Measurements from ENCODE around the gene CPEB4. TPM values are rescaled to one million over a fixed set of nuclear protein-coding genes. Genes with fewer than 3 reads are reported as not detected.

Gene CPEB4
- total and polyA plus RNA-seq, 9 of the 15 experiments (the other 6 are each of a cell fraction or from before 2014, with no cell fraction given), result 7.4 to 21.3 (median 12.4) TPM

DNA sequence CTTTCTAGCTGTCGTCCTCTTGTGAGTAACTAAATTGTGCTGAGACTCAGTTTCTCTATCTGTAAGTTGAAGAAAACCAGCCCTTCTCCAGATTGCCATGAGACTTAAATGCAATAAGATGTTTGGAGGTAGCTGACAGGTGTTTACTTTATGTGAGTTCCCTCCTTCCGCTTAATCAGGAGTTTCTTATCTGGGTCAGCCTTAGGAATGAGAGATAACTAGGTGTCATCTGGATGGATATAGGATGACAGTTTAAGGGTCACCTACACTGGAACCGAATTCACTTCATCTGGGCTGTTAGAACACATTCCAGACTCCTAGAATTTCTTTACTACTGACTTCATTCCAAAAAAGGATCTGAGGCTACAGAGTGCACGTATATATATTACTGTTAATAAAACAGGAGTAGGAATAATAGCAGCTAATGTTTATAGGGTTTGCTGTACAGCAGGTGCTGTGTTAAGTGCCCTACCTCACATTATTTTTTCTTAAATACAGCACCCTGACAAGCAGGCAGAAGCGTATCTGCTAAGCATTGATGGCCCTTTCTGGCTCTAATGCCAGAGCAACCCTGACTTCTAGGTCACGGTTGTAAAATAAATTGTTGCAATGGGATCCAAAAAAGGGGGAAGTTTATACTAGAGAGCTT lies 30.0 kb upstream of the CPEB4 start (continued):
- TF ChIP-seq RAD21 (CRISPR knock-in tag; conservative IDR thresholded peaks at IDR 0.05 in 1 of 2, IDR thresholded peaks at IDR 0.05 in 1 of 2), result no peak
- TF ChIP-seq, protein P1, sequence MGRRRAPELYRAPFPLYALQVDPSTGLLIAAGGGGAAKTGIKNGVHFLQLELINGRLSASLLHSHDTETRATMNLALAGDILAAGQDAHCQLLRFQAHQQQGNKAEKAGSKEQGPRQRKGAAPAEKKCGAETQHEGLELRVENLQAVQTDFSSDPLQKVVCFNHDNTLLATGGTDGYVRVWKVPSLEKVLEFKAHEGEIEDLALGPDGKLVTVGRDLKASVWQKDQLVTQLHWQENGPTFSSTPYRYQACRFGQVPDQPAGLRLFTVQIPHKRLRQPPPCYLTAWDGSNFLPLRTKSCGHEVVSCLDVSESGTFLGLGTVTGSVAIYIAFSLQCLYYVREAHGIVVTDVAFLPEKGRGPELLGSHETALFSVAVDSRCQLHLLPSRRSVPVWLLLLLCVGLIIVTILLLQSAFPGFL (CRISPR knock-in tag; IDR thresholded peaks at IDR 0.05), result no peak
- TF ChIP-seq, protein P2, sequence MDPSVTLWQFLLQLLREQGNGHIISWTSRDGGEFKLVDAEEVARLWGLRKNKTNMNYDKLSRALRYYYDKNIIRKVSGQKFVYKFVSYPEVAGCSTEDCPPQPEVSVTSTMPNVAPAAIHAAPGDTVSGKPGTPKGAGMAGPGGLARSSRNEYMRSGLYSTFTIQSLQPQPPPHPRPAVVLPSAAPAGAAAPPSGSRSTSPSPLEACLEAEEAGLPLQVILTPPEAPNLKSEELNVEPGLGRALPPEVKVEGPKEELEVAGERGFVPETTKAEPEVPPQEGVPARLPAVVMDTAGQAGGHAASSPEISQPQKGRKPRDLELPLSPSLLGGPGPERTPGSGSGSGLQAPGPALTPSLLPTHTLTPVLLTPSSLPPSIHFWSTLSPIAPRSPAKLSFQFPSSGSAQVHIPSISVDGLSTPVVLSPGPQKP (CRISPR knock-in tag; IDR thresholded peaks at IDR 0.05), result no peak
- TF ChIP-seq CTBP1 (IDR thresholded peaks at IDR 0.05; ENCODE audit: borderline replicate concordance), result peak; percentile 64; the same call in 1 of the 2 replicates
- TF ChIP-seq RBM39 (optimal IDR thresholded peaks at IDR 0.05; ENCODE audit: low read depth, low read length), result no peak

DNA sequence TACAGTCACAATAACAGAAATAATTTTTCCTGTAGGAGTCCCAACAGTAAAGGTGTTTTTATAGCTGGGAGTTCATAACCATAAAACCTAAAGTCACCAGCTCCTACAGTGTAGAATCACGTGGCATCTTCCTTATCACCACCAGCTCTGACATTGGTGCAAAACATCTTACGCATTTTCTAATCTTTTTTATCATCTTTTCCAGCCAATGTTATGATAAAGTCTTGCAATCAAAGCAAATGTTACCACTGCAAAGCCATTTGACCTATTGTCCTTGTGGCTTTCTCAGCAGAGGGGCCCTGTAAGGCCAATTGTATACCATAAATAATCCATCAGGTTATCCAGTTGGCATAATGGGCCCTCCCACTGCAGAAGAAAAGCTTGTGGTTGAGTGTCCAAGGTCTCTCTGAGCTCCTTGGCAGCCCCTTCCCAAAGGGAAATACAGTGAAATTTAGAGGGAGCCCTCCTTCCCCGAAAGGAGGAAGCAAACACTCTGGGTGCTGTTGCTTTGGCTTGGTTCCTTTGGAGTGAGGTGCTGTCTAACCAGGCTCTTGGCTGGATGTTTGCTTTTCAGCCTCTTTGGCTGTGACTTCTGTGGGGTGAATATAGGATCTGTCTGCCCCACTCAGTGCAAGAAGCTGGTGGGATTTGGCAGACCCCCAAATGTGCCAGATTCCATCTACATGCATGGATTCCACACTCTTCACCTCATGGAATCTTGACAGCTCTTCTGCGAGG lies 29.3 kb upstream of the CPEB4 start:
- H3K36me3 ChIP-seq (ENCODE audit: control insufficient read depth, insufficient read depth, low read length), result no peaks in the 10 kb centered on the region
- H2AFZ ChIP-seq (ENCODE audit: low read depth, low read length), result peak overlapping the region; percentile 53
- no peaks in the 10 kb centered on the region for H3K79me2 ChIP-seq (ENCODE audit: control insufficient read depth, insufficient read depth, low read length)
- DNase-seq (ENCODE audit: extremely low read depth in 1 of 4, low spot score in 3 of 4) (no peak), ATAC-seq (no peak), FAIRE-seq (no peak)
- H3K27me3 ChIP-seq (ENCODE audit: control insufficient read depth in 2 of 2, insufficient read depth in 2 of 2, low read length in 2 of 2), result no peaks in the 10 kb centered on the region
- BruUV-seq (replicated peaks), result no TSS peak
- no peaks in the 10 kb centered on the region for H4K20me1 ChIP-seq (replicated peaks; ENCODE audit: control insufficient read depth, insufficient read depth, low read length)
- no peaks in the 10 kb centered on the region for H3K9me1 ChIP-seq (ENCODE audit: control insufficient read depth, insufficient read depth, low read length)
- peak overlapping the region; percentile 2 to 58; a peak in 3 of 4 replicates for H3K9ac ChIP-seq (ENCODE audit: insufficient read depth in 1 of 2, low read depth in 2 of 2, low read length in 2 of 2)
- H3K4me1 ChIP-seq (replicated peaks in 1 of 2; ENCODE audit: control insufficient read depth in 2 of 2, insufficient read depth in 2 of 2, low read length in 2 of 2), result peaks cover 71 to 97% of the 10 kb centered on the region in 2 experiments
- H3K4me3 ChIP-seq, result no peak overlapping the region
- peak overlapping the region; percentile 78 for H3K4me2 ChIP-seq (ENCODE audit: insufficient read depth, low read length)
- POLR2A ChIA-PET, result interaction anchor here (0.7 to 2.5 kb wide), 12 partner anchors 8 to 36 kb away, joined by 3 to 9 read pairs (median 4); no protein-coding TSS in a partner anchor
- in situ Hi-C loops (cut with MboI), result no loop called here
- H3K27ac ChIP-seq (ENCODE audit: extremely low read depth, low read depth, low read length), result peak overlapping the region; percentile 77
- 8% methylated on average over 4 of the region's 4 CpGs for WGBS (ENCODE audit: insufficient coverage, low coverage, missing lambda C conversion rate)
- H3K9me3 ChIP-seq (replicated peaks; ENCODE audit: control insufficient read depth, insufficient read depth, low read depth, low read length), result no peaks in the 10 kb centered on the region
- intact Hi-C loops (cut with micrococcal nuclease), result no loop called here
- CTCF ChIA-PET (ENCODE audit: low intra/inter-chr PET ratio), result no interaction called here
- TF ChIP-seq ZNF274 (IDR thresholded peaks at IDR 0.05; ENCODE audit: borderline replicate concordance, low read depth, low read length) (no peak), HDAC2 (IDR thresholded peaks at IDR 0.05) (no peak), FOSL1 (tag; conservative IDR thresholded peaks at IDR 0.05) (0 out of 2 replicates have a peak, but pooled peaks have one; percentile 13), THRAP3 (IDR thresholded peaks at IDR 0.05; ENCODE audit: borderline replicate concordance) (no peak), BMI1 (IDR thresholded peaks at IDR 0.05; ENCODE audit: low read length) (no peak), TSC22D4 (tag; IDR thresholded peaks at IDR 0.05) (no peak)
- TF ChIP-seq, protein P3, sequence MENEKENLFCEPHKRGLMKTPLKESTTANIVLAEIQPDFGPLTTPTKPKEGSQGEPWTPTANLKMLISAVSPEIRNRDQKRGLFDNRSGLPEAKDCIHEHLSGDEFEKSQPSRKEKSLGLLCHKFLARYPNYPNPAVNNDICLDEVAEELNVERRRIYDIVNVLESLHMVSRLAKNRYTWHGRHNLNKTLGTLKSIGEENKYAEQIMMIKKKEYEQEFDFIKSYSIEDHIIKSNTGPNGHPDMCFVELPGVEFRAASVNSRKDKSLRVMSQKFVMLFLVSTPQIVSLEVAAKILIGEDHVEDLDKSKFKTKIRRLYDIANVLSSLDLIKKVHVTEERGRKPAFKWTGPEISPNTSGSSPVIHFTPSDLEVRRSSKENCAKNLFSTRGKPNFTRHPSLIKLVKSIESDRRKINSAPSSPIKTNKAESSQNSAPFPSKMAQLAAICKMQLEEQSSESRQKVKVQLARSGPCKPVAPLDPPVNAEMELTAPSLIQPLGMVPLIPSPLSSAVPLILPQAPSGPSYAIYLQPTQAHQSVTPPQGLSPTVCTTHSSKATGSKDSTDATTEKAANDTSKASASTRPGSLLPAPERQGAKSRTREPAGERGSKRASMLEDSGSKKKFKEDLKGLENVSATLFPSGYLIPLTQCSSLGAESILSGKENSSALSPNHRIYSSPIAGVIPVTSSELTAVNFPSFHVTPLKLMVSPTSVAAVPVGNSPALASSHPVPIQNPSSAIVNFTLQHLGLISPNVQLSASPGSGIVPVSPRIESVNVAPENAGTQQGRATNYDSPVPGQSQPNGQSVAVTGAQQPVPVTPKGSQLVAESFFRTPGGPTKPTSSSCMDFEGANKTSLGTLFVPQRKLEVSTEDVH (IDR thresholded peaks at IDR 0.05; ENCODE audit: low read depth, partially characterized antibody), result no peak
- TF ChIP-seq, protein P4, sequence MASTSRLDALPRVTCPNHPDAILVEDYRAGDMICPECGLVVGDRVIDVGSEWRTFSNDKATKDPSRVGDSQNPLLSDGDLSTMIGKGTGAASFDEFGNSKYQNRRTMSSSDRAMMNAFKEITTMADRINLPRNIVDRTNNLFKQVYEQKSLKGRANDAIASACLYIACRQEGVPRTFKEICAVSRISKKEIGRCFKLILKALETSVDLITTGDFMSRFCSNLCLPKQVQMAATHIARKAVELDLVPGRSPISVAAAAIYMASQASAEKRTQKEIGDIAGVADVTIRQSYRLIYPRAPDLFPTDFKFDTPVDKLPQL (IDR thresholded peaks at IDR 0.05; ENCODE audit: extremely low read depth, insufficient read length), result no peak
